ENCODE measurements around the gene TTC8. TPM values are rescaled to one million over a fixed set of nuclear protein-coding genes. Genes with fewer than 3 reads are reported as not detected.

Gene TTC8
- total RNA-seq, 1 experiment from 2014 or later, result 9.2 TPM

- Histone ChIP-seq H3K9me3 (ENCODE audit: control insufficient read depth, low read depth, low read length) (no peaks in the 10 kb centered on the region), H2BK20ac (ENCODE audit: low read depth, low read length, poor library complexity, severe bottlenecking) (no peak overlapping the region), H3K23ac (ENCODE audit: insufficient read length, low read depth, low read length) (no peak overlapping the region), H2BK120ac (ENCODE audit: low read depth, low read length, poor library complexity, severe bottlenecking) (no peak overlapping the region), H2AK5ac (ENCODE audit: insufficient read length, low read length) (no peak overlapping the region), H2BK12ac (ENCODE audit: insufficient read length, low read depth, low read length) (no peak overlapping the region), H2AFZ (ENCODE audit: low read length) (no peak overlapping the region), H3K27ac (ENCODE audit: insufficient read length, low read depth, low read length) (no peak overlapping the region), H3K56ac (ENCODE audit: insufficient read length, low read depth, low read length) (no peak overlapping the region), H4K8ac (replicated peaks; ENCODE audit: insufficient read length, low read depth, low read length) (no peak overlapping the region), H3K4ac (ENCODE audit: low read depth, low read length) (no peak overlapping the region), H4K20me1 (ENCODE audit: control insufficient read depth, insufficient read depth, insufficient read length) (no peaks in the 10 kb centered on the region), H2BK5ac (ENCODE audit: insufficient read length, low read length) (no peak overlapping the region), H3K18ac (ENCODE audit: insufficient read length, low read depth, low read length) (no peak overlapping the region), H3K23me2 (ENCODE audit: insufficient read length, low read depth, low read length, poor library complexity, severe bottlenecking) (no peaks in the 10 kb centered on the region), H2BK15ac (ENCODE audit: low read depth, low read length) (no peak overlapping the region), H4K5ac (ENCODE audit: insufficient read length, low read depth, low read length) (no peak overlapping the region), H3K9ac (ENCODE audit: extremely low read depth, insufficient read length, low read length) (no peak overlapping the region), H3K79me1 (ENCODE audit: insufficient read depth, low read depth, low read length, poor library complexity, severe bottlenecking) (no peaks in the 10 kb centered on the region), H4K91ac (ENCODE audit: insufficient read length, low read depth, low read length) (no peak overlapping the region), H3K27me3 (ENCODE audit: insufficient read depth, low read length) (no peaks in the 10 kb centered on the region), H3K14ac (ENCODE audit: insufficient read depth, low read length) (no peak overlapping the region), H3K79me2 (ENCODE audit: insufficient read depth, low read length) (no peaks in the 10 kb centered on the region), H3K4me2 (ENCODE audit: insufficient read depth, insufficient read length, low read length) (no peak overlapping the region), H3T11ph (ENCODE audit: low read length) (no peak overlapping the region), H3K4me1 (ENCODE audit: insufficient read depth, low read length) (no peaks in the 10 kb centered on the region)
- Mint-ChIP-seq H3K4me3 (no peak overlapping the region), H3K27me3 (ENCODE audit: low read depth) (peaks cover 7% of the 10 kb centered on the region), H3K4me1 (no peaks in the 10 kb centered on the region), H3K9me3 (peaks cover 11% of the 10 kb centered on the region in 2 experiments; a peak in 4 of 5 replicates), H3K36me3 (ENCODE audit: insufficient read depth in 1 of 3, low read depth in 3 of 3) (peaks cover 0 to 6% (median 4%) of the 10 kb centered on the region in 3 experiments; a peak in 2 of 7 replicates), H3K27ac (no peak overlapping the region)
- no peak for TF ChIP-seq CTCF (conservative IDR thresholded peaks at IDR 0.05)
- no CpG with 5 or more reads among the region's 3 CpGs for WGBS (ENCODE audit: extremely low coverage, insufficient read length, low lambda C conversion rate)
- no peak for DNase-seq
Observed at GRCh38 chr14:88901991-88902390, 77.5 kb downstream of the TTC8 start.

Data from H9 (cell line).